SK-N-MC (cell line): ENCODE results near the gene IGBP1.

ENCODE experiments used
- EZH2 ChIP-seq: fragments of 200-600 bp; sonication (generic); IDR thresholded peaks from one replicate; pipeline ENCODE4 v1.6.1; 2017; ENCODE audit warnings: antibody characterized with exemption
- FOXP2 ChIP-seq: optimal IDR thresholded peaks from 2 replicates; pipeline ENCODE3; 2011; ENCODE audit warnings: mild to moderate bottlenecking, moderate library complexity; ENCODE audit not compliant: insufficient read depth; ENCODE audit errors: extremely low read length, control extremely low read depth
- POLR2AphosphoS5 ChIP-seq: IDR thresholded peaks from 2 replicates; pipeline ENCODE4 v1.6.1; 2012; ENCODE audit warnings: mild to moderate bottlenecking, low read depth, low read length, borderline replicate concordance

- TF ChIP-seq FOXP2 (no peak), POLR2AphosphoS5 (no peak), EZH2 (no peak)
Measured at GRCh38 chrX:70132224-70132623, 1.0 kb upstream of the IGBP1 start.
